Endothelial cell of umbilical vein (primary cell): Measurements from ENCODE around the gene TMTC1. TPM values are rescaled to one million over a fixed set of nuclear protein-coding genes. Genes with fewer than 3 reads are reported as not detected.

Source experiments
- BruUV-seq: library from RNA; stranded (reverse); fragments of 400-500 nt; replicated peaks from 2 replicates; lab custom pipeline; 2021; lab: Mats Ljungman, UMichigan
- CTCF ChIA-PET: fragments of 300-600, 350-600 bp; sonication (Branson Sonifier 250); formaldehyde crosslinking; loops from one replicate; lab custom pipeline; 2021; ENCODE audit warnings: antibody characterized with exemption, inconsistent platforms; lab: Charles Lee
- POLR2A ChIA-PET: fragments of 300-600, 350-600 bp; sonication (Branson Sonifier 250); formaldehyde crosslinking; loops from one replicate; lab custom pipeline; 2021; ENCODE audit warnings: antibody characterized with exemption, inconsistent platforms; lab: Charles Lee
- DNase-seq: peaks from one replicate; pipeline ENCODE4 v3.0.0-alpha.2; 2011; ENCODE audit warnings: low read depth, low spot score
- FAIRE-seq: peaks from 2 replicates; lab custom pipeline; 2011; peaks lifted over from hg19 to GRCh38; lab: Jason Lieb, UNC
- H2AFZ ChIP-seq: 2 replicates; pipeline ENCODE4 v1.6.0; 2012; ENCODE audit warnings: low read depth, low read length, control low read depth, inconsistent platforms
- H3K27ac ChIP-seq: 2 replicates; pipeline ENCODE4 v1.5.1; 2011; ENCODE audit warnings: low read depth, mild to moderate bottlenecking, control low read depth, low read length, moderate library complexity; ENCODE audit not compliant: insufficient read depth
- H3K27me3 ChIP-seq, 2 experiments: 2 replicates each; pipeline versions ENCODE4 v1.6.0 to v1.6.1; 2011; ENCODE audit warnings: low read length in 2 of 2, mixed read lengths in 1 of 2; ENCODE audit not compliant: control insufficient read depth in 2 of 2, insufficient read depth in 2 of 2
- H3K36me3 ChIP-seq, 2 experiments: 2 replicates in 1 of 2; 3 replicates in 1 of 2; pipeline ENCODE4 v1.5.1; 2011; ENCODE audit warnings: low read length in 2 of 2, mild to moderate bottlenecking in 1 of 2, moderate library complexity in 1 of 2; ENCODE audit not compliant: control insufficient read depth in 2 of 2, insufficient read depth in 2 of 2; ENCODE audit errors: extremely low read depth in 1 of 2
- H3K4me1 ChIP-seq: 3 replicates; pipeline ENCODE4 v1.5.1; 2011; ENCODE audit warnings: mild to moderate bottlenecking, low read length; ENCODE audit not compliant: control insufficient read depth, insufficient read depth; ENCODE audit errors: extremely low read depth
- H3K4me2 ChIP-seq: 2 replicates; pipeline ENCODE4 v1.6.1; 2011; ENCODE audit warnings: low read length, control low read depth, mixed read lengths; ENCODE audit not compliant: insufficient read depth
- H3K4me3 ChIP-seq, 3 experiments: fragments of 200-600 bp in 1 of 3; sonication (generic), shearing (Covaris generic) in 1 of 3; replicated peaks in 1 of 3; 2 replicates each; pipeline ENCODE4 v1.5.1; 2011 to 2016; ENCODE audit warnings: control low read depth in 3 of 3, low read length in 3 of 3, mild to moderate bottlenecking in 2 of 3, inconsistent platforms in 1 of 3, low read depth in 1 of 3, moderate library complexity in 1 of 3; ENCODE audit not compliant: insufficient read depth in 1 of 3
- H3K79me2 ChIP-seq: 2 replicates; pipeline ENCODE4 v1.6.0; 2012; ENCODE audit warnings: low read length, inconsistent platforms; ENCODE audit not compliant: control insufficient read depth, insufficient read depth
- H3K9ac ChIP-seq: replicated peaks from 2 replicates; pipeline ENCODE3; 2011; ENCODE audit warnings: low read length, control low read depth; ENCODE audit not compliant: insufficient read depth; ENCODE audit errors: extremely low read depth
- H3K9me1 ChIP-seq: replicated peaks from 3 replicates; pipeline ENCODE4 v1.6.0; 2011; ENCODE audit warnings: mild to moderate bottlenecking, low read length; ENCODE audit not compliant: control insufficient read depth, insufficient read depth; ENCODE audit errors: extremely low read depth
- H3K9me3 ChIP-seq: replicated peaks from 2 replicates; pipeline ENCODE4 v1.5.1; 2012; ENCODE audit warnings: low read length, inconsistent platforms; ENCODE audit not compliant: control insufficient read depth, insufficient read depth
- H4K20me1 ChIP-seq: replicated peaks from 2 replicates; pipeline ENCODE3; 2011; ENCODE audit warnings: mild to moderate bottlenecking, low read length; ENCODE audit not compliant: control insufficient read depth, insufficient read depth; ENCODE audit errors: extremely low read depth
- EZH2 ChIP-seq: IDR thresholded peaks from 2 replicates; pipeline ENCODE4 v1.6.1; 2012; ENCODE audit warnings: borderline replicate concordance, low read depth, mild to moderate bottlenecking, moderate library complexity, low read length, inconsistent platforms; ENCODE audit not compliant: severe bottlenecking
- FOS ChIP-seq: IDR thresholded peaks from 2 replicates; pipeline ENCODE4 v1.6.1; 2011; ENCODE audit warnings: mild to moderate bottlenecking, low read length, moderate library complexity, borderline replicate concordance; ENCODE audit not compliant: insufficient read depth
- GATA2 ChIP-seq: IDR thresholded peaks from 2 replicates; pipeline ENCODE4 v1.7.0; 2011; ENCODE audit warnings: low read depth, mild to moderate bottlenecking, moderate library complexity, mixed read lengths, low read length; ENCODE audit not compliant: insufficient read length, insufficient read depth
- JUN ChIP-seq: IDR thresholded peaks from 2 replicates; pipeline ENCODE4 v1.6.1; 2011; ENCODE audit warnings: borderline replicate concordance, low read depth; ENCODE audit not compliant: insufficient read length, insufficient read depth
- MYC ChIP-seq: IDR thresholded peaks from one replicate; pipeline ENCODE4 v1.6.1; 2011; ENCODE audit warnings: mild to moderate bottlenecking, low read depth, low read length
- POLR2A ChIP-seq: IDR thresholded peaks from 2 replicates; pipeline ENCODE4 v1.6.1; 2012; ENCODE audit warnings: low read depth, mild to moderate bottlenecking, control low read depth, low read length
- POLR2AphosphoS5 ChIP-seq: IDR thresholded peaks from 2 replicates; pipeline ENCODE4 v1.6.1; 2012; ENCODE audit warnings: low read depth, mild to moderate bottlenecking, control low read depth, low read length, moderate library complexity; ENCODE audit not compliant: insufficient read depth
- dilution Hi-C: fragments of 300-500 bp; cut with MboI; formaldehyde crosslinking; loops from one replicate; pipeline ENCODE4 v1.15.0; 2019; ENCODE audit warnings: low sequenced_read_pairs; ENCODE audit not compliant: extremely low pct_ligation_motif_present
- intact Hi-C: fragments of 100-400 bp; cut with micrococcal nuclease; formaldehyde crosslinking; loops from one replicate; pipeline ENCODE4 v1.10.0; 2022
- polyA plus RNA-seq, 4 experiments: library from polyadenylated mRNA; depleted of rRNA in 3 of 4; stranded (reverse) in 3 of 4; unstranded in 1 of 4; fragments of >200 nt; gene quantifications; 2 replicates each; pipeline versions ENCODE4 v1.2.1 to v1.2.3, GENCODE V29; 2011 to 2012; ENCODE audit warnings: missing spikeins in 1 of 4
- total RNA-seq: library from RNA; stranded (reverse); gene quantifications from 2 replicates; pipeline ENCODE4 v1.2.3, GENCODE V29; 2021
- TF ChIP-seq, protein P1 (sequence below), 2 donors: IDR thresholded peaks; 1 replicate in 1 of 2; 2 replicates in 1 of 2; pipeline ENCODE4 v1.5.1; 2011; ENCODE audit warnings: low read length in 2 of 2, mild to moderate bottlenecking in 2 of 2, moderate library complexity in 2 of 2, control low read depth in 1 of 2, inconsistent platforms in 1 of 2, low read depth in 1 of 2; ENCODE audit not compliant: insufficient read depth in 1 of 2; ENCODE audit errors: extremely low read depth in 1 of 2
- TF ChIP-seq, protein P2 (sequence below): IDR thresholded peaks from 2 replicates; pipeline ENCODE4 v1.6.1; 2011; ENCODE audit not compliant: insufficient read depth, insufficient read length

Gene TMTC1
- total and polyA plus RNA-seq, 2 donors (not counting 3 experiments of a cell fraction or from before 2014, with no cell fraction given): 5.4 to 5.9 TPM

DNA sequence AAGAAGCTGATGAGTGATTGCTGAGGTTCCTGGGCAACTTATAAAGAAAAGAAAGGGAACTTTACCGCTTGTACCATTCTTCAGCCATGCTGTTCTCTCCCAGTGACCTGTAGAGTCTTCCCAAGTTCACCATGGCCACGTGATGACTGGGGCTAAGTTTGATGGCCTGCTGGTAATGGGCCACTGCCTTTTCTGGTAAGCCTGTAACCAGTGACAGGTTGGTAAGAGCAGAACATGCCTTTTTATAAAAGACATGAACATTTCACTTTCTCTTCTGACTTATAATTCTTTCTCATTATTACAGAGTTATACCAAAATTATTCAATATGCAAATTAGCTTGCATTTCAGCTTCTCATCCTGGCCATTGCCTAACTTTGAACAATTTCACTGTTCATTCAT lies 265.3 kb downstream of the TMTC1 start:
- TF ChIP-seq MYC (no peak), GATA2 (no peak), JUN (no peak)
- TF ChIP-seq, protein P1, sequence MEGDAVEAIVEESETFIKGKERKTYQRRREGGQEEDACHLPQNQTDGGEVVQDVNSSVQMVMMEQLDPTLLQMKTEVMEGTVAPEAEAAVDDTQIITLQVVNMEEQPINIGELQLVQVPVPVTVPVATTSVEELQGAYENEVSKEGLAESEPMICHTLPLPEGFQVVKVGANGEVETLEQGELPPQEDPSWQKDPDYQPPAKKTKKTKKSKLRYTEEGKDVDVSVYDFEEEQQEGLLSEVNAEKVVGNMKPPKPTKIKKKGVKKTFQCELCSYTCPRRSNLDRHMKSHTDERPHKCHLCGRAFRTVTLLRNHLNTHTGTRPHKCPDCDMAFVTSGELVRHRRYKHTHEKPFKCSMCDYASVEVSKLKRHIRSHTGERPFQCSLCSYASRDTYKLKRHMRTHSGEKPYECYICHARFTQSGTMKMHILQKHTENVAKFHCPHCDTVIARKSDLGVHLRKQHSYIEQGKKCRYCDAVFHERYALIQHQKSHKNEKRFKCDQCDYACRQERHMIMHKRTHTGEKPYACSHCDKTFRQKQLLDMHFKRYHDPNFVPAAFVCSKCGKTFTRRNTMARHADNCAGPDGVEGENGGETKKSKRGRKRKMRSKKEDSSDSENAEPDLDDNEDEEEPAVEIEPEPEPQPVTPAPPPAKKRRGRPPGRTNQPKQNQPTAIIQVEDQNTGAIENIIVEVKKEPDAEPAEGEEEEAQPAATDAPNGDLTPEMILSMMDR (IDR thresholded peaks at IDR 0.05; ENCODE audit: extremely low read depth in 1 of 2, insufficient read depth in 1 of 2, low read depth in 1 of 2, low read length in 2 of 2): no peak
- Histone ChIP-seq H3K79me2 (no peaks in the 10 kb centered on the region), H3K27ac (no peak overlapping the region), H3K27me3 (no peaks in the 10 kb centered on the region), H2AFZ (no peak overlapping the region), H3K4me1 (no peaks in the 10 kb centered on the region), H3K9me3 (no peaks in the 10 kb centered on the region), H3K9me1 (no peaks in the 10 kb centered on the region), H3K4me3 (no peak overlapping the region), H3K4me2 (no peak overlapping the region), H3K36me3 (no peaks in the 10 kb centered on the region), H3K9ac (no peak overlapping the region), H4K20me1 (no peaks in the 10 kb centered on the region)
- no TSS peak for BruUV-seq
- dilution Hi-C loops (no loop called here), intact Hi-C loops (loop anchor here (10.0 kb wide), 1 partner anchor 214 kb away; no protein-coding TSS in a partner anchor)
- POLR2A ChIA-PET: no interaction called here
- CTCF ChIA-PET: interaction anchor here (2.8 to 3.4 kb wide), 2 partner anchors 770 to 1326 kb away, joined by 12 to 27 read pairs; no protein-coding TSS in a partner anchor
- FAIRE-seq: peak; percentile 21
- no peak for DNase-seq

DNA sequence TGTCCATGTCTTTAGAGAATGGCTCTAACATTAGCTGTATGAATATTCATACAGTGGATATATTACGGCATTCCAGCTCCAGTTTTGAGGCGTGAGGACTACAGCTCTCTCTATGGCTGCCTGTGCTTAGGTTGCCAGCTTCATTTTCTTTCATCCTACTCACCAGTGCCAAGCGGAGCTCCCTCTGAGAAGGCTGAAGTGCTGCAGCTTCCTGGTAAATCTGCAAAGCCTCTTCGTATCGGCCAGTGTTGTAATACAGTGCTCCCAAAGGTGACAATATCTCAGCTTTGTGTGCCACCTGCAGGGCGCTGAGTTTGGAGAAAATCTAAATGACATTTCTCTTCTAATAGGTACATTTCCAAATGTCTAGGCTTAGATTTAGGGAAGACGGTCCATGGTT lies 266.5 kb downstream of the TMTC1 start:
- Histone ChIP-seq H3K79me2 (no peaks in the 10 kb centered on the region), H3K36me3 (no peaks in the 10 kb centered on the region), H3K9me1 (no peaks in the 10 kb centered on the region), H3K9me3 (no peaks in the 10 kb centered on the region), H2AFZ (no peak overlapping the region), H3K4me1 (no peaks in the 10 kb centered on the region), H3K27me3 (no peaks in the 10 kb centered on the region), H3K4me3 (no peak overlapping the region), H3K9ac (no peak overlapping the region), H4K20me1 (no peaks in the 10 kb centered on the region), H3K4me2 (no peak overlapping the region), H3K27ac (no peak overlapping the region)
- BruUV-seq: no TSS peak
- dilution Hi-C loops: no loop called here
- ChIA-PET POLR2A (no interaction called here), CTCF (interaction anchor here (0.8 to 1.4 kb wide), 4 partner anchors 11 to 941 kb away, joined by 3 to 7 read pairs (median 4); no protein-coding TSS in a partner anchor)
- no peak for DNase-seq
- TF ChIP-seq POLR2AphosphoS5: no peak
- no peak for TF ChIP-seq GATA2
- no peak for TF ChIP-seq EZH2
- no peak for TF ChIP-seq POLR2A
- TF ChIP-seq FOS: no peak
- TF ChIP-seq MYC: no peak
- TF ChIP-seq, protein P2, sequence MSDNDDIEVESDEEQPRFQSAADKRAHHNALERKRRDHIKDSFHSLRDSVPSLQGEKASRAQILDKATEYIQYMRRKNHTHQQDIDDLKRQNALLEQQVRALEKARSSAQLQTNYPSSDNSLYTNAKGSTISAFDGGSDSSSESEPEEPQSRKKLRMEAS: no peak
- TF ChIP-seq JUN: no peak
- intact Hi-C loops: loop anchor here (2.0 to 10.0 kb wide), 2 partner anchors 212 to 444 kb away; no protein-coding TSS in a partner anchor
- FAIRE-seq: no peak
